G401 (cell line): Measurements from ENCODE around the gene RTRAF. TPM values are rescaled to one million over a fixed set of nuclear protein-coding genes. Genes with fewer than 3 reads are reported as not detected.
A peak's percentile ranks its signal among the peaks of the same experiment; 100 is the strongest.

Source experiments
- DNase-seq: peaks from one replicate; pipeline ENCODE4 v3.0.0-alpha.2; 2015; ENCODE audit warnings: low spot score
- in situ Hi-C: cut with HindIII; loops from 2 replicates; pipeline ENCODE4 v1.10.0; 2016; ENCODE audit warnings: low sequenced_read_pairs, mixed read lengths
- total RNA-seq: library from RNA; depleted of rRNA; stranded (reverse); fragments of >200 nt; shearing (Covaris generic); gene quantifications from 2 replicates; pipeline ENCODE4 v1.2.3, GENCODE V29; 2014

The RTRAF gene
- total RNA-seq, 1 experiment from 2014 or later = 166 TPM

DNA sequence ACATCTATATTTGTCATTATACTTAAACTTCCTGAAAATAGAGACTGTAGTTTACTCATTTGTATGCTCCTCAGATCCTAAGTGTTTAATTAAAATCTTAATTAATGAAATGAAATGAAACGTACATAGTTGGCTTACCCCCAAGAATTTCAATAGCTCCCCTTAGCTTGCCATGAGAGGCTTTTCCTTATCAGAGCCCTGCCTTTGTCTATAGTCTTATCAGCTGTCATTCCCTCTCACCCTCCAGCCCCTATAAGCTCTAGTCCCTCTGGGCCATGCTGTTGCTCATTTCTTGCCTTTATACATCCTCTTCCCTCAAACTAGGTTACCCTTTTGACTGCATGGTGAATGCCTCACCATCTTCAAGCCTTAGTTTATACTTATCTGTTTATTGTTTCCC is 1.1 kb upstream of the RTRAF start:
- in situ Hi-C loops = no loop called here
- peak; percentile 4 for DNase-seq

DNA sequence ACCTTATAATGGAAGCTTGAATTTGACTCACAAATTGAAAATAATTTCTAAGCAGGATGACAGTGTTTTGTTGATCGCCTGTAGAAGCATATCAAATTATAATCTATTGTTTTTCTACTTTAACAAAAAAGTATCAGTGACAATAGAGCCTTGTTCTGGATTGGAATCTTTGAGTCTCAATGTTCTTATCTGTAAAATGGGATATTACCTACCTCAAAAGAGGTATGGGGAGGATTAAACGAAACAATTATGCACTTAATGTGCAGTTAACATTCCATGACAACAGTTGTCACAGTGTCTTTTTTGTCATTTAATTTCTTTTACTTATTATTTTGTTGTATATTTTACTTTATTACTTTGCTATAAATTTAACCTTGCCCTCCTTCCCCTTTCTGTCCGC is 1.1 kb downstream of the RTRAF start:
- DNase-seq = no peak
- in situ Hi-C loops = no loop called here

GRCh38 chr14:51993285-51993920 is 4.1 kb downstream of the RTRAF start:
- no peak for DNase-seq
- in situ Hi-C loops = no loop called here

- DNase-seq = no peak
- in situ Hi-C loops = no loop called here
These were observed 6.9 kb downstream of the RTRAF start for GRCh38 chr14:51996148-51996746.

DNA sequence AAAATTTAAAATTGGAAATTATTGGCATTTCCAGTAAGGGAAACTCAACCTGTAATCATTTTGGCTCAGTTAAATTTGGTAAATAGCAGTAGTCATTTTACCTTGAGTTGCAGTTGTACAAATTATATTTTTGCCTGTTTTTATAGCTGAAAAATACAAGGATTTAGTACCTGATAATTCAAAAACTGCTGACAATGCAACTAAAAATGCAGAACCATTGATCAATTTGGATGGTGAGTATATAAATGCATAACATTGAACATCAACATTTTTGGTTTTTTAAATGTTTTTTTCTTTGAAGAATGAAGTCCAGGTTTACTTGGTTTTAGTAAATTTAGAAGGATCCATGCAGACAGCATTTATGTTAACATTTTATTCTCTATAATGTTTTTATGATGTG is 9.0 kb downstream of the RTRAF start:
- in situ Hi-C loops = no loop called here
- DNase-seq = no peak

- DNase-seq = no peak
- in situ Hi-C loops = no loop called here
These were observed 9.7 kb downstream of the RTRAF start for GRCh38 chr14:51999084-51999483.

- DNase-seq = no peak
- in situ Hi-C loops = no loop called here
These were observed 10.8 kb downstream of the RTRAF start for GRCh38 chr14:52000019-52000582.

DNA sequence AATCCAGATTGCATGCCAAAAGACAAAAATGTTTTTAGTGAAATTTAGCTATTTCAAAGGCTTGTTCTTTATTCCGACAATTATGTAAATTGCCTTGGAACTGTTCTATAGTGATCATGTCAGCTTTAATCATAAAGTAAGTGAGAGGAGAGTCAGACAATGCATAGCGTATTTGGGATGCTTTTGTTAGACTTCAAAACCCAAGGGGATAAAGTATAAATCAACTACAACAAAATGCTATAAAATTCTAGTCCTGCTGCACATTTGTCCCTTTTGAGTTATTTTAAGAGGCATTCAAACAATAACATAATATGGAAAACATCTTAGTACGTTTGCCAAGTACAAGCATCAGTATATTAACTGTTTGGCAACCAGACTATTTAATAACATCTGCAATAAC is 11.3 kb downstream of the RTRAF start:
- DNase-seq = no peak
- in situ Hi-C loops = no loop called here

GRCh38 chr14:52002542-52002941 is 13.2 kb downstream of the RTRAF start:
- in situ Hi-C loops = no loop called here
- DNase-seq = no peak

DNA sequence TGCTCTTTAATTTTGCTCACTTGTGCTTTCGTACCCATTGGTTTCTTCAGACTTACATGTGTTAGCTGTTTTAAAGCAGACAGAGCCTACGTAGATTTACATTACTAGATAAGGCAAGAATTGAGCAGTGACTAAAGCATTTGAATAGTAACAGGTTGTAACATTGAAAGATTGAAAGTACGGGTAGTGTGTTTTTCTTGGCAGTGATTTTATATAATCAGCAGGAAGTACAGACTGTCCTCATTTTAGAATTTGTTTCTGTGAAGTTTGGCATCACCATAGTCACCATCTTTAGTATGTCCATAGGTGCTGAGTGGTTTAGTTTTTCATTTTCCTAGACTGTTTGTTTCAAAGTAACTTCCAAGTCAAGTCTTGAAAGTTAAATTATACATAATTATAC is 14.0 kb downstream of the RTRAF start:
- in situ Hi-C loops = no loop called here
- no peak for DNase-seq

DNA sequence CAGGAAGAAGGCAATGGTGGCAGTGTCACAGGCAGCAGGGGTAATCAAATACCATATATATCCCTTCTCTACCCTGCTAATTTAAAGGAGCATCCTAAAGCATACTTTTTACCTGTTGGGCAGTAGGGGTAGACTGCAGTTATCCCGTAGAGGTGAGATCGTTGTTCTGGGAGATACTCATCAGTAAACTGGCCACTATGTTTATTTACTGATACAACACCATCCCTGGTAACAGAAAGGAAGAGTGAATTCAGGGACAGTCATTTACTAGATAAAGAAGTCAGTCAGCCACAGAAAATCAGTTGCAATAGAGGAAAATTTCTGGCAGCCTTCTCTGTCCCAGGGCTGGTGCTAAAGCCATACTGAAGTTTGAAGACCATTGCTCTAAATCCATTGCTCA is 16.3 kb downstream of the RTRAF start:
- no peak for DNase-seq
- in situ Hi-C loops = no loop called here

- DNase-seq = no peak
- in situ Hi-C loops = no loop called here
These were observed 17.0 kb downstream of the RTRAF start for GRCh38 chr14:52006361-52006760.

- in situ Hi-C loops = no loop called here
- no peak for DNase-seq
These were observed 17.9 kb downstream of the RTRAF start for GRCh38 chr14:52007211-52007610.

- DNase-seq = no peak
- in situ Hi-C loops = no loop called here
These were observed 18.3 kb downstream of the RTRAF start for GRCh38 chr14:52007637-52008036.

- in situ Hi-C loops = no loop called here
- DNase-seq = no peak
These were observed 18.8 kb downstream of the RTRAF start for GRCh38 chr14:52008136-52008535.

DNA sequence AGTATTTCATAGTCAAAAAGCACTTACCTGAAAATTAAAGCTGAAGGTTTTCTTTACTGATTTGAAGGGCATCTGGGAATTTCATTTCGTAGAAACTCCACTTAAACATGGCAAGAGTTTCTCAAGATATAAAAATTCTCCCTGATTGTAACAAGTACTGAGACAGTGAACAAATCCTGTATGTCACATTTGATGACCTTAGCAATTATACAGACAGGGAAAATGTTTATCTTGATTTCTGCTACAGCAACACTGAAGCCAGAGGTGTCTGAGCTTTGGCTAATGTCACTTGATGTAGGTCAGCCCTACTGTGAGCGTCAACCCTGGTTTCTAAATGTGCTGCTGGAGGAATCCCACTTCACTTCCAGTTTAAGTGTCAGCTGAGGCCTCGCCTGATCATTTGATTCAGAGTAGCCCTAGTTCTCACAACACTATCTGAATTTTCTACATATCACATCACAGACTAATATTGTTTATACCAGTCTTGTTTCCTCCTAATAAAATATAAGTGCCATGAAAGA is 20.9 kb downstream of the RTRAF start:
- in situ Hi-C loops = no loop called here
- no peak for DNase-seq

DNA sequence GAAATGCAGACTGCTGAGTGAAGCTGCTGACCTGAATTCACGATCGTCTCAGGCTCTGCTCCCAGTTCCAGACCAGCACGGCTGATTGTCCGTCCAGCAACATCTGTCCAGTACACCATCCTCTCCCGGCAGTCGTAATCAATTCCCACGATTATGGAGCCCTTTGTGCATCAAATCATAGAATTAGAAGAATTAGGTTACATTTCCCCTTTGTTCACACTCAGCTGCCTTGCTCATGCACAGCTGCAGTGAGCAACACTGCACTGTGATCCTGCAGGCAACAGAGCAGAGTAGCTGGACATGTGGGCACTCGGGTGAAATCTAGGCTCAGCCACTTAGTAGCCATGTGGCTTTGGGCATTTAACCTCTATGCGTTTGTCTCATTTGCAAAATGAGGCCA is 22.2 kb downstream of the RTRAF start:
- in situ Hi-C loops = no loop called here
- DNase-seq = no peak

DNA sequence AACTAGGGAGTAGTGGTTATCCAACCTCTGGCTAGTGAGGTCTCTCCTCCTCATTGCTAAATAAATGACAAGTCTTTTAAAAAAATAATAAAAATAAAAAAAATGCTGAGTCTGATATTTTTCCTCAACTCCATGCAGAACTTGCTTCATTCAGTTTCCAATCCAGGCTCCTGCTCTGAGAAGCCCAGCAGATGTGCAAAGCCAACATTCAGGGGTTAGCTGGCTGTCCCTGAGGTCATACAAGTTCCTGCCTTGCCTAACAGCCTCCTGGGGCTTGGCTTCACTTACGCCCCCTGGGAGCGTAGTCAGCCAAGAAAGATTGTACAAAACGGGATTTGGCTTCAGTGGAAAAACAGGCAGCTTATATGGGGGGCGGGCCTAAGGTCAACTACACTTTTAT is 23.3 kb downstream of the RTRAF start:
- in situ Hi-C loops = no loop called here
- DNase-seq = no peak

DNA sequence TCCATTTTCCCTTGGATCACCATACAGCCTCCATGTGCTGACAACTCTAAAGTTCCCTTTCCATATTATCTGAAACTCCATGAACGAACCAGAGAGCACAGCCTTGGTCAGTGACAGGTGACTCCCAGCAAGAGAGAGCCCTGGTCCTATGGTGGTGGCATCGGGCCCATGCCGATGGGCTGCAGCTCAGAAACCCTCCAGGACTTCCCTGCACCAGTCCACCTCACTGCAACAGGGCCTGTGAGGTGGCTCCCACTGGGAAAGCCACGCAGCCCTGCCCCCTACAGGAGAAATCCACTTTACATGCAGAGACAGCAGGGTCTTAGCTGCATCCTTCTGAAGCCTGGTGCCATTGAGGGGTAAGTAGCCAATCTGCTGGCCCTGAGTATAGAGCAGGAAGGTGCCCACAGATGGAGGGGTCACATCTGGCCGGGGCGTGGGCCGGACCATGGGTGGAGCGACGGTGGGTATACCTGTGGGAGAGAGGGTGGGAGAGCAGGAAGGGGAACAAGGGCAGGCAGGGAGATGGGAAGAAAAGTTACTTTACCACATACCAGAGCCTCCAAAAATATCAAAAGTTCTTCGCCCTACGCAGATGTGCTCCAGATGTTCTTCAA is 24.7 kb downstream of the RTRAF start:
- in situ Hi-C loops = no loop called here
- no peak for DNase-seq

DNA sequence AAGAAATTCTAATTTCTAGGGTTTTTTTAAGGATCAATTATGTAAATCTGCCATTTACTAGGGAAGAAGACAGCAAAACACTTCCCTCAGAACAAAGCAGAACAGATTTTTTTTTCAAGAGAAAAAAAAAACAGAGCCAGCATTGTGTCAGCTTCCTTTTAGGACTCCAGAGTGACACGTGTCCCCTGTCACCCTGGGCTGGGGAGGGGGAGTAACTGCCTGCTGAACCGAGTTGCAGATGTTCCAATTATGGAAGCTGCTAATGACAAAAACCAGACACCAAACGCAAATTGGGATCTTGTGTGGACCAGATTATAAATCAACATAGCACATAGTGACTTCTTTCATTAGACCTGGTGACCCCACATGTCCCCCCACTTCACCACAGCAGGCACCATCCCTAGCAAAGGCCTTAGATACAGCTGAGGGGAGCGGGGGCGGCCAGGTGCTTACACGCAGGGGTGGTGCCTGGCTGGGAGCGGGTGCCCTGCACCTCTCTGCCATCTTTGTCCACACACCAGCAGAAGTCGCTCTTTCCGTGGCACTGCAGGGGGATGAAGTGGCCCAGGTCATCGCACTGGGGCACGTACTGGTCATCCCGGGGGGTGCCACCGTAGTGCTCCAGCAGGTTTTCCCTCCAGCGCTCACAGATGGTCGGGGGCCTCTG is 25.4 kb downstream of the RTRAF start:
- DNase-seq = no peak
- in situ Hi-C loops = no loop called here
